ENCODE data around the gene GNG14. TPM values are rescaled to one million over a fixed set of nuclear protein-coding genes. Genes with fewer than 3 reads are reported as not detected.

Gene GNG14
- total RNA-seq, 3 donors from 2014 or later (not counting 1 experiment from before 2014, with no cell fraction given) = not detected

- Mint-ChIP-seq H3K4me3 (no peak overlapping the region), H3K36me3 (no peaks in the 10 kb centered on the region), H3K27ac (peak overlapping the region; percentile 29 to 52), H3K4me1 (peaks cover 24 to 32% of the 10 kb centered on the region in 2 donors), H3K27me3 (ENCODE audit: low read depth in 2 of 2) (no peaks in the 10 kb centered on the region), H3K9me3 (no peaks in the 10 kb centered on the region)
- Histone ChIP-seq H3K36me3 (ENCODE audit: control insufficient read depth, insufficient read depth, low read length) (peaks cover 31% of the 10 kb centered on the region), H3K4me3 (ENCODE audit: low read length) (no peak overlapping the region), H3K9me3 (ENCODE audit: control insufficient read depth, insufficient read depth, low read length) (no peaks in the 10 kb centered on the region), H3K27me3 (ENCODE audit: control insufficient read depth, insufficient read depth, low read length) (no peaks in the 10 kb centered on the region), H3K27ac (ENCODE audit: low read length) (no peak overlapping the region), H3K4me1 (ENCODE audit: control insufficient read depth, insufficient read depth, low read length) (peaks cover 39% of the 10 kb centered on the region)
- intact Hi-C loops (cut with micrococcal nuclease) = no loop called here
- ATAC-seq (no peak), DNase-seq (no peak)
- 81% methylated on average over 3 of the region's 3 CpGs for WGBS (ENCODE audit: insufficient coverage)
- TF ChIP-seq CTCF (IDR thresholded peaks at IDR 0.05) = no peak
These were observed 42.3 kb downstream of the GNG14 start for GRCh38 chr19:12730064-12730463.

DNA sequence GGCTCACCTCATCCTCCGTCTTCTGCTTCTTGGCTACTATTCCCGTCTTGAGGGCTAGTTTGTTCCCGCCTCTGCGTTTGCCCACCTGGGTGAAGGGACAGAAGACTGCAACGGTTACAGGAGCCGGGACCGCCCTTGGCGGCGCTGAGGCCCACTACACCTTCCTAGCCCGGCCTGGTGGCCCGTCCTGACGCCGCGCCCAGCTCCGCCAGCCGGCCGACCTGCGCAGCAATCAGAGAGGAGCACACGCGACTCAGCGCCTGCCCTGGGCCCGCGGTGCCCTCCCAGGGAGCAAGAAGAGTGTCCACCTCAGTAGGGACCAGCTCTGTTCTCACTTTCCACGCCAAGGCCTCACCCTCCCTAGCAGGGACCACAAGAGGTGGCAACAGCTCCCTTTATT, 43.5 kb downstream of the GNG14 start:
- TF ChIP-seq CTCF (IDR thresholded peaks at IDR 0.05) = no peak
- Mint-ChIP-seq H3K9me3 (no peaks in the 10 kb centered on the region), H3K4me1 (peaks cover 24 to 32% of the 10 kb centered on the region in 2 donors), H3K4me3 (no peak overlapping the region), H3K36me3 (no peaks in the 10 kb centered on the region), H3K27ac (no peak overlapping the region), H3K27me3 (ENCODE audit: low read depth in 2 of 2) (no peaks in the 10 kb centered on the region)
- ATAC-seq (no peak), DNase-seq (no peak)
- no peaks in the 10 kb centered on the region for H3K9me3 ChIP-seq (ENCODE audit: control insufficient read depth, insufficient read depth, low read length)
- no peak overlapping the region for H3K27ac ChIP-seq (ENCODE audit: low read length)
- intact Hi-C loops (cut with micrococcal nuclease) = no loop called here
- WGBS (ENCODE audit: insufficient coverage) = 95% methylated on average over 24 of the region's 24 CpGs
- H3K4me3 ChIP-seq (ENCODE audit: low read length) = no peak overlapping the region
- H3K4me1 ChIP-seq (ENCODE audit: control insufficient read depth, insufficient read depth, low read length) = peaks cover 43% of the 10 kb centered on the region
- H3K27me3 ChIP-seq (ENCODE audit: control insufficient read depth, insufficient read depth, low read length) = no peaks in the 10 kb centered on the region
- H3K36me3 ChIP-seq (ENCODE audit: control insufficient read depth, insufficient read depth, low read length) = peaks cover 31% of the 10 kb centered on the region

- H3K4me3 Mint-ChIP-seq = peak overlapping the region; percentile 91
- H3K27ac Mint-ChIP-seq = peak overlapping the region; percentile 92 to 97
- peak overlapping the region; percentile 91 for H3K4me3 ChIP-seq (ENCODE audit: low read length)
- H3K9me3 Mint-ChIP-seq = no peaks in the 10 kb centered on the region
- peak in 1 of 2 donors; percentile 70 for DNase-seq
- TF ChIP-seq CTCF (IDR thresholded peaks at IDR 0.05) = peak; percentile 20
- H3K27me3 Mint-ChIP-seq (ENCODE audit: low read depth in 2 of 2) = no peaks in the 10 kb centered on the region
- peaks cover 38 to 54% of the 10 kb centered on the region in 2 donors for H3K4me1 Mint-ChIP-seq
- no peaks in the 10 kb centered on the region for H3K9me3 ChIP-seq (ENCODE audit: control insufficient read depth, insufficient read depth, low read length)
- H3K4me1 ChIP-seq (ENCODE audit: control insufficient read depth, insufficient read depth, low read length) = peaks cover 60% of the 10 kb centered on the region
- H3K36me3 ChIP-seq (ENCODE audit: control insufficient read depth, insufficient read depth, low read length) = peaks cover 25% of the 10 kb centered on the region
- H3K36me3 Mint-ChIP-seq = no peaks in the 10 kb centered on the region
- 0% methylated on average over 13 of the region's 15 CpGs for WGBS (ENCODE audit: insufficient coverage)
- no peak for ATAC-seq
- H3K27me3 ChIP-seq (ENCODE audit: control insufficient read depth, insufficient read depth, low read length) = no peaks in the 10 kb centered on the region
- intact Hi-C loops (cut with micrococcal nuclease) = loop anchor here (1.0 kb wide), 1 partner anchor 10 kb away; the partner anchor contains the start of gene TNPO2
- H3K27ac ChIP-seq (ENCODE audit: low read length) = peak overlapping the region; percentile 81
These were observed 45.8 kb downstream of the GNG14 start for GRCh38 chr19:12733369-12734214.

Data from natural killer cell (primary cell).